Brain pericyte (primary cell): ENCODE measurements around the gene VTI1A.
"Not testable (repeated sequence)": the region's sequence is repeated elsewhere in the genome, so short reads cannot be mapped to it uniquely, and the experiment has no call there.

Experiments
- DNase-seq: peaks from one replicate; pipeline ENCODE4 v3.0.0-alpha.2; 2012; ENCODE audit warnings: low read depth, low spot score

VTI1A gene

GRCh38 chr10:112858986-112859651, 412.1 kb downstream of the VTI1A start:
- DNase-seq, result no peak

GRCh38 chr10:112859793-112860192, 412.8 kb downstream of the VTI1A start:
- no peak for DNase-seq

GRCh38 chr10:112863461-112863860, 416.4 kb downstream of the VTI1A start:
- DNase-seq, result not testable (repeated sequence)
